ENCODE results near the gene HTRA2. TPM values are rescaled to one million over a fixed set of nuclear protein-coding genes. Genes with fewer than 3 reads are reported as not detected.

The HTRA2 gene
- total RNA-seq, 1 donor from 2014 or later, result 64.1 TPM

Other genes with a start within 250 kb of the HTRA2 start
- 1.2 and 1.8 TPM in 2 replicates for gene SLC4A5, start 186.5 kb upstream of the HTRA2 start, total RNA-seq
- 91.1 and 104 TPM in 2 replicates for gene DCTN1, start 149.6 kb upstream of the HTRA2 start, total RNA-seq
- 1.6 and 1.9 TPM in 2 replicates for gene C2orf81, start 108.3 kb upstream of the HTRA2 start, total RNA-seq
- 76.7 and 78.0 TPM in 2 replicates for gene WDR54, start 108.2 kb upstream of the HTRA2 start, total RNA-seq
- 2.2 and 3.9 TPM in 2 replicates for gene RTKN, start 88.0 kb upstream of the HTRA2 start, total RNA-seq
- 45.2 and 48.5 TPM in 2 replicates for gene INO80B, start 74.8 kb upstream of the HTRA2 start, total RNA-seq
- 38.6 and 40.7 TPM in 2 replicates for gene WBP1, start 71.5 kb upstream of the HTRA2 start, total RNA-seq
- gene MOGS, start 64.6 kb upstream of the HTRA2 start, total RNA-seq, result 83.2 and 86.4 TPM in 2 replicates
- gene MRPL53, start 57.3 kb upstream of the HTRA2 start, total RNA-seq, result 102 and 110 TPM in 2 replicates
- 25.1 and 26.9 TPM in 2 replicates for gene CCDC142, start 46.9 kb upstream of the HTRA2 start, total RNA-seq
- gene TTC31, start 46.9 kb upstream of the HTRA2 start, total RNA-seq, result 35.1 and 35.9 TPM in 2 replicates
- 1.6 and 2.2 TPM in 2 replicates for gene LBX2, start 30.3 kb upstream of the HTRA2 start, total RNA-seq
- gene PCGF1, start 22.2 kb upstream of the HTRA2 start, total RNA-seq, result 36.5 and 39.7 TPM in 2 replicates
- 0.82 and 0.92 TPM in 2 replicates for gene TLX2, start 15.5 kb upstream of the HTRA2 start, total RNA-seq
- gene DQX1, start 3.7 kb upstream of the HTRA2 start, total RNA-seq, result 0.39 and 0.94 TPM in 2 replicates
- 155 TPM in 2 replicates for gene AUP1, start 227 bp upstream of the HTRA2 start, total RNA-seq
- gene LOXL3, start 24.0 kb downstream of the HTRA2 start, total RNA-seq, result 1.7 and 2.1 TPM in 2 replicates
- 41.0 and 41.4 TPM in 2 replicates for gene DOK1, start 24.8 kb downstream of the HTRA2 start, total RNA-seq
- not detected in 2 replicates for gene M1AP, start 118.4 kb downstream of the HTRA2 start, total RNA-seq
- 5.5 and 7.1 TPM in 2 replicates for gene SEMA4F, start 124.3 kb downstream of the HTRA2 start, total RNA-seq

Measured in activated T-helper 2 cell treated with anti-CD3 and anti-CD28 coated beads, Interferon-gamma antibody, Interleukin-2, Interleukin-4, amounts not matched to agents 10 μg/mL and 5 μg/mL and 100 μg/mL, durations not matched to agents 14 hours and 24 hours and 36 hours (primary cell).